OCI-LY3 (cell line): ENCODE measurements around the gene TNRC6C.

Experiments used
- CTCF ChIP-seq: fragments of 200-600, 300-600 bp; sonication (generic); IDR thresholded peaks from 2 replicates; pipeline ENCODE4 v1.5.1; 2014; ENCODE audit warnings: antibody characterized with exemption, low read length, low read depth
- EZH2phosphoT487 ChIP-seq: fragments of 200-600 bp; shearing (Covaris generic); IDR thresholded peaks from 2 replicates; pipeline ENCODE4 v1.6.1; 2018; ENCODE audit warnings: antibody characterized with exemption, mixed run types, low read depth

- no peak for TF ChIP-seq CTCF
- TF ChIP-seq EZH2phosphoT487 = no peak
These were observed 21.6 kb upstream of the TNRC6C start for GRCh38 chr17:77936881-77937280.
